Panc1 (cell line): ENCODE results near the gene ADORA2A. TPM values are rescaled to one million over a fixed set of nuclear protein-coding genes. Genes with fewer than 3 reads are reported as not detected.

Experiments
- ATAC-seq: fragments of 200-7000 bp; cut with Tn5 transposase; 2 replicates; pipeline ENCODE4 v1.9.1; 2020; ENCODE audit warnings: mild to moderate bottlenecking, moderate library complexity
- BruUV-seq: library from RNA; stranded (reverse); fragments of 400-500 nt; replicated peaks from 2 replicates; lab custom pipeline; 2021; lab: Mats Ljungman, UMichigan
- CTCF ChIA-PET: fragments of 300-600 bp; sonication (Branson Sonifier 250); formaldehyde crosslinking; loops from one replicate; lab custom pipeline; 2022; ENCODE audit warnings: antibody characterized with exemption; lab: Charles Lee
- POLR2A ChIA-PET: fragments of 300-600 bp; sonication (Branson Sonifier 250); formaldehyde crosslinking; loops from one replicate; lab custom pipeline; 2022; ENCODE audit warnings: antibody characterized with exemption; lab: Charles Lee
- DNase-seq: peaks from one replicate; pipeline ENCODE4 v3.0.0-alpha.2; 2010; ENCODE audit warnings: low read depth, low spot score
- H3K27ac ChIP-seq: 2 replicates; pipeline ENCODE4 v1.5.1; 2011; ENCODE audit warnings: mild to moderate bottlenecking, low read length, inconsistent platforms
- H3K27me3 ChIP-seq: fragments of 200-500 bp; sonication (Bioruptor generic); 2 replicates; pipeline ENCODE4 v1.6.0; 2014; ENCODE audit warnings: low read length, inconsistent platforms; ENCODE audit not compliant: control insufficient read depth, insufficient read depth
- H3K36me3 ChIP-seq: fragments of 200-500 bp; sonication (Bioruptor generic); 2 replicates; pipeline ENCODE4 v1.5.1; 2014; ENCODE audit warnings: inconsistent platforms, mild to moderate bottlenecking, low read length, moderate library complexity; ENCODE audit not compliant: control insufficient read depth, insufficient read depth
- H3K4me1 ChIP-seq: 2 replicates; pipeline ENCODE4 v1.5.1; 2011; ENCODE audit warnings: inconsistent platforms, mild to moderate bottlenecking, low read length, moderate library complexity; ENCODE audit not compliant: control insufficient read depth, insufficient read depth
- H3K4me3 ChIP-seq, 2 experiments: 2 replicates each; pipeline ENCODE4 v1.5.1; 2011 to 2012; ENCODE audit warnings: low read depth in 2 of 2, low read length in 2 of 2, mild to moderate bottlenecking in 2 of 2, inconsistent platforms in 1 of 2, moderate library complexity in 1 of 2
- H3K9me3 ChIP-seq: fragments of 200-500 bp; sonication (Bioruptor generic); 2 replicates; pipeline ENCODE4 v1.5.1; 2014; ENCODE audit warnings: low read depth, mild to moderate bottlenecking, inconsistent platforms, low read length, moderate library complexity; ENCODE audit not compliant: control insufficient read depth, insufficient read depth
- POLR2AphosphoS5 ChIP-seq: IDR thresholded peaks from 2 replicates; pipeline ENCODE4 v1.6.1; 2012; ENCODE audit warnings: mild to moderate bottlenecking, low read depth, low read length, moderate library complexity
- SIN3A ChIP-seq: IDR thresholded peaks from 2 replicates; pipeline ENCODE4 v1.6.1; 2012; ENCODE audit warnings: low read depth, mild to moderate bottlenecking, low read length, moderate library complexity, borderline replicate concordance; ENCODE audit not compliant: insufficient read depth
- TCF7L2 ChIP-seq: IDR thresholded peaks from 2 replicates; pipeline ENCODE4 v1.6.1; 2011; ENCODE audit warnings: mild to moderate bottlenecking, low read depth, low read length, inconsistent platforms
- in situ Hi-C: cut with HindIII; loops from 2 replicates; pipeline ENCODE4 v1.10.0; 2016; ENCODE audit warnings: low sequenced_read_pairs, low pct_unique_long_range_greater_than_20kb
- intact Hi-C: fragments of 100-400 bp; cut with micrococcal nuclease; formaldehyde crosslinking; loops from one replicate; pipeline ENCODE4 v1.10.0; 2022; ENCODE audit not compliant: unreplicated experiment
- total RNA-seq: library from RNA; stranded (reverse); gene quantifications from one replicate; pipeline ENCODE4 v1.2.1, GENCODE V29; 2021; ENCODE audit not compliant: unreplicated experiment
- TF ChIP-seq, protein P1 (sequence below): fragments of 450-650 bp; IDR thresholded peaks from 2 replicates; pipeline ENCODE4 v1.5.1; 2017; ENCODE audit warnings: mild to moderate bottlenecking
- TF ChIP-seq, protein P2 (sequence below), 2 experiments: IDR thresholded peaks; 2 replicates each; pipeline ENCODE4 v1.6.1; 2011 to 2012; ENCODE audit warnings: low read depth in 2 of 2, control low read depth in 1 of 2, low read length in 1 of 2, mild to moderate bottlenecking in 1 of 2, moderate library complexity in 1 of 2; ENCODE audit not compliant: insufficient read depth in 1 of 2

The ADORA2A gene
- total RNA-seq, 1 experiment from 2014 or later, result 11.5 TPM

DNA sequence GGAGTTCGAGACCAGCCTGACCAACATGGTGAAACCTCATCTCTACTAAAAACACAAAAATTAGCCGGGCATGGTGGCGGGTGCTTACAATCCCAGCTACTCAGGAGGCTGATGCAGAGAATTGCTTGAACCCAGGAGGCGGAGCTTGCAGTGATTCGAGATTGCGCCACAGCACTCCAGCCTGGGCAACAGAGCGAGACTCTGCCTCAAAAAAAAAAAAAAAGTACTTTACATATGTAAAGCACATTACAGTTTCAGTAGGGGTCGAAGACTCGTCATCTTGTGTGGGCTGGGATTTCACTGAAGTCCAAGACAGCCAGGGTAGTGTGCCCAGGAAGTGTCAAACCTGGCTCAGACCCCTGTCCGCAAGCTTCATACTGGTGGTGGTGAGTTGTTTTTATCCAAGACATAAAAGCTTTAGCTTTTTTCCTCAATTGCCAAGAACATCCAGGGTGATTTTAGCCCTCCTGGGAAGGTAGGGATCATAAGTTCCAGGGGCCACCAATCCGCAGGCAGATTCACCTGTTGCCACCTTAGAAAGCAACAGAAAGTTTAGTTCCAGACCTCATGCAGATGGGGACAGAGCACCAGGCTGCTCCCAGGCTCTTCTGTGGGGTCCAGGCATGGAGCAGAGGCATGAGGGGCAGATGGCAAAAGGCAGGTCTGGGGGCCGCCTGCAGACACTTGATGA, 21.6 kb upstream of the ADORA2A start:
- H3K36me3 ChIP-seq, result no peaks in the 10 kb centered on the region; the same call in 1 of the 2 replicates
- DNase-seq (no peak), ATAC-seq (no peak)
- CTCF ChIA-PET, result no interaction called here
- POLR2A ChIA-PET, result no interaction called here
- no peak overlapping the region for H3K27ac ChIP-seq
- H3K4me1 ChIP-seq, result peaks cover 14% of the 10 kb centered on the region
- H3K27me3 ChIP-seq, result no peaks in the 10 kb centered on the region
- no peaks in the 10 kb centered on the region for H3K9me3 ChIP-seq
- in situ Hi-C loops (no loop called here), intact Hi-C loops (no loop called here)
- TF ChIP-seq, protein P1, sequence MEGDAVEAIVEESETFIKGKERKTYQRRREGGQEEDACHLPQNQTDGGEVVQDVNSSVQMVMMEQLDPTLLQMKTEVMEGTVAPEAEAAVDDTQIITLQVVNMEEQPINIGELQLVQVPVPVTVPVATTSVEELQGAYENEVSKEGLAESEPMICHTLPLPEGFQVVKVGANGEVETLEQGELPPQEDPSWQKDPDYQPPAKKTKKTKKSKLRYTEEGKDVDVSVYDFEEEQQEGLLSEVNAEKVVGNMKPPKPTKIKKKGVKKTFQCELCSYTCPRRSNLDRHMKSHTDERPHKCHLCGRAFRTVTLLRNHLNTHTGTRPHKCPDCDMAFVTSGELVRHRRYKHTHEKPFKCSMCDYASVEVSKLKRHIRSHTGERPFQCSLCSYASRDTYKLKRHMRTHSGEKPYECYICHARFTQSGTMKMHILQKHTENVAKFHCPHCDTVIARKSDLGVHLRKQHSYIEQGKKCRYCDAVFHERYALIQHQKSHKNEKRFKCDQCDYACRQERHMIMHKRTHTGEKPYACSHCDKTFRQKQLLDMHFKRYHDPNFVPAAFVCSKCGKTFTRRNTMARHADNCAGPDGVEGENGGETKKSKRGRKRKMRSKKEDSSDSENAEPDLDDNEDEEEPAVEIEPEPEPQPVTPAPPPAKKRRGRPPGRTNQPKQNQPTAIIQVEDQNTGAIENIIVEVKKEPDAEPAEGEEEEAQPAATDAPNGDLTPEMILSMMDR, result no peak
- TF ChIP-seq POLR2AphosphoS5 (no peak), TCF7L2 (no peak), SIN3A (no peak)
- TF ChIP-seq, protein P2, sequence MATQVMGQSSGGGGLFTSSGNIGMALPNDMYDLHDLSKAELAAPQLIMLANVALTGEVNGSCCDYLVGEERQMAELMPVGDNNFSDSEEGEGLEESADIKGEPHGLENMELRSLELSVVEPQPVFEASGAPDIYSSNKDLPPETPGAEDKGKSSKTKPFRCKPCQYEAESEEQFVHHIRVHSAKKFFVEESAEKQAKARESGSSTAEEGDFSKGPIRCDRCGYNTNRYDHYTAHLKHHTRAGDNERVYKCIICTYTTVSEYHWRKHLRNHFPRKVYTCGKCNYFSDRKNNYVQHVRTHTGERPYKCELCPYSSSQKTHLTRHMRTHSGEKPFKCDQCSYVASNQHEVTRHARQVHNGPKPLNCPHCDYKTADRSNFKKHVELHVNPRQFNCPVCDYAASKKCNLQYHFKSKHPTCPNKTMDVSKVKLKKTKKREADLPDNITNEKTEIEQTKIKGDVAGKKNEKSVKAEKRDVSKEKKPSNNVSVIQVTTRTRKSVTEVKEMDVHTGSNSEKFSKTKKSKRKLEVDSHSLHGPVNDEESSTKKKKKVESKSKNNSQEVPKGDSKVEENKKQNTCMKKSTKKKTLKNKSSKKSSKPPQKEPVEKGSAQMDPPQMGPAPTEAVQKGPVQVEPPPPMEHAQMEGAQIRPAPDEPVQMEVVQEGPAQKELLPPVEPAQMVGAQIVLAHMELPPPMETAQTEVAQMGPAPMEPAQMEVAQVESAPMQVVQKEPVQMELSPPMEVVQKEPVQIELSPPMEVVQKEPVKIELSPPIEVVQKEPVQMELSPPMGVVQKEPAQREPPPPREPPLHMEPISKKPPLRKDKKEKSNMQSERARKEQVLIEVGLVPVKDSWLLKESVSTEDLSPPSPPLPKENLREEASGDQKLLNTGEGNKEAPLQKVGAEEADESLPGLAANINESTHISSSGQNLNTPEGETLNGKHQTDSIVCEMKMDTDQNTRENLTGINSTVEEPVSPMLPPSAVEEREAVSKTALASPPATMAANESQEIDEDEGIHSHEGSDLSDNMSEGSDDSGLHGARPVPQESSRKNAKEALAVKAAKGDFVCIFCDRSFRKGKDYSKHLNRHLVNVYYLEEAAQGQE (IDR thresholded peaks at IDR 0.05; ENCODE audit: insufficient read depth in 1 of 2, low read depth in 2 of 2, low read length in 1 of 2), result no peak
- BruUV-seq, result no TSS peak
- no peak overlapping the region for H3K4me3 ChIP-seq

DNA sequence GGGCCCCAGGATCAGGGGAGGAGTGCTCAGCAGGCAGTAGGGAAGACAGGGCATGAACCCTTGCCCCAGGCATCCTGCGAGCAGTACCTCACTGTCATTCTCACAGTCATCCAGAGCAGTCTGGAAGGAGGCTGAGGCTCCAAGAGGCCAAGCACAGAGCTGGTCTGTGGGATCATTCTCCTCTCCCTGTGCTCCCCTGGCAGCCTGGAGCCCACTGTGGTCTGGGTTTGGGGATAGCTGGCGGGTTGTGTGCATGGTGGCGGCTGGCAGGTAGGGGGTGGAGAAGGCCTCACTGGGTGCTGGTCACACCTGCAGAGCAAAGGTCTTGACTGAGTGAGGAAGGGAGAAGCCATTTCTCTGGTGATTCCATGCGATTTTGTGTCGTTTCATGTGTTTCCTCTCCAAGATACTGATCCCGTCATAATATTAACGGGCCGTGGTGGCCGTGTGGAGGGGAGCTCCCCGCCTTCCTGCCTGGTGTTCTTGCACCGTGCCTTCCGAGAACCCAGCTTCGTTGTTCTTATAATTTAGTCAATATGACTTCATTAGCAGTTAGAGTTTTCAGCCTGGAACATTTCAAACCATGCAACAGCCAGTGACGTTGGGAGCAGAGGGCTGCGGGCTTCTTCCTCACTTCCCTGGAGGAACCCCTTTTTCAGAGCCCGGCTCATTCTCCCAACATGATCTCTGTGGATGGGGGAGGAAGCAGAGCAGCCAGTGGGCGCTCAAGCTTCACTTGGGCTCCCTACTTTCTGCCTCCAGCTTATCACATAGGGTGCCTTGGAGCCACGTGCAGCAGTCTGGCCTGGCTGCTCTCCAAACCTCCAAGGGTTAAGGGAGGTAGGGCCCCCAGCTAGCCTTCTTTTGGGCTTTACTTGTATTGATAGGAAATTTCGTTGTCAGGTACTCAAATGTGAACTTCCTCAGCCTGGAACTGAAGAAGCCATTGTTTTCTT, 20.8 kb upstream of the ADORA2A start:
- intact Hi-C loops (no loop called here), in situ Hi-C loops (no loop called here)
- ChIA-PET POLR2A (no interaction called here), CTCF (interaction anchor here (0.6 kb wide), 1 partner anchor 118 kb away, joined by 4 read pairs; no protein-coding TSS in a partner anchor)
- Histone ChIP-seq H3K27me3 (no peaks in the 10 kb centered on the region), H3K36me3 (no peaks in the 10 kb centered on the region; the same call in 1 of the 2 replicates), H3K4me3 (no peak overlapping the region), H3K27ac (no peak overlapping the region), H3K9me3 (no peaks in the 10 kb centered on the region), H3K4me1 (peaks cover 11% of the 10 kb centered on the region)
- no TSS peak for BruUV-seq
- TF ChIP-seq, protein P2 (IDR thresholded peaks at IDR 0.05; ENCODE audit: insufficient read depth in 1 of 2, low read depth in 2 of 2, low read length in 1 of 2), result no peak
- TF ChIP-seq TCF7L2 (no peak), POLR2AphosphoS5 (no peak), SIN3A (no peak)
- TF ChIP-seq, protein P1, result no peak
- no peak for DNase-seq
- no peak for ATAC-seq
